Activated CD4-positive, CD25-positive, alpha-beta regulatory T cell treated with anti-CD3 and anti-CD28 coated beads, Interleukin-2, amount 50 U/mL, for 24 hours (primary cell): ENCODE data around the gene FDPS.
"Not testable (repeated sequence)": the region's sequence is repeated elsewhere in the genome, so short reads cannot be mapped to it uniquely, and the experiment has no call there.

ENCODE experiments used
- ATAC-seq, 2 donors: fragments of 150-1000 bp; cut with Tn5 transposase; one replicate each; pipeline ENCODE4 v1.10.0; 2021; ENCODE audit warnings: mild to moderate bottlenecking in 1 of 2, moderate library complexity in 1 of 2

The FDPS gene

DNA sequence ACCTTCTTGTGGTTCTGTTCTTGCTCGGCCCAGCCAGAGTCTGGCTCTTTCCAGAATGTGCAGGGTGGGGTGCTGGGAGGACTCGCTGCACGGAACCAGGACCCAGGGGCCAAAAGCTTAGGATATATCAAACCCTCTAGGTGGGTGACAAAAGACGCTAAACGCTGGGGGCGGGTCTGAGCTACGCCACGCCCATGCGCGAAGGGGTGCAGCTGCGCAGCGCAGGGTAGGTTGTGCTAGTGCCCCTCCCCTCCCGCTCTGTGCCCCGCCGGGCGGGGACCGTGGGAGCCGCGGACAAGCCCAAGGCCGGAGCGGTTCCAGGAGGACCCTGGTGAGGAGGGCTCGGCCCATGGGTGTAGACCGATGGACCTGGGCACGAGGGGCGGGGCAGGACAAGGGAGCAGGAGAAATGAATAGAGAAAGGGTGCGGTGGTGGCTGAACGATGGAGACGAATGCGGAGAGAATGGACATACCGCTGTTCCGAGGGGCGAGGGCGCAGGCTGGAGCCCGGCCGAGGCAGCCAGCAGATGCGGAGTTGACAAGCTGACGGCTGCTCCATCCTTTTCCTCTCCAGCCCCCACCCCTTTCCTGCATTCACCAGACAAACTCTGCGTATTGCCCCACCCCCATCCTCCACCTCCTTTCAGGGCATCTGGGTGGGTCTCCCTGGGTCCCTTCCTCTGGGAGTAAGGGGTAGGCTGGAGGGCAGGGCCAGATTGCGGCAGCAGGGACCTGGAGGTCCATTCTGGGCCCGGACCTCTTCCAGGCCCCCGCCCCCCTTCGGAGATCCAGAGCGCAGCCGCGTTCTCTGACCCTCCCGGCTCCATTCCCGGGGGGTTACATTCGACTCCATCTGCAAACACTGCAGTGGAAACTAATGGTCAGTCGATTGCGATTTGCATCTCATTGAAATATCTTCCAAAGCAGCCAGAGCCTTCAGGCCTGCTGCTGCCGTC, 12.3 kb downstream of the FDPS start, which contains the start of gene RUSC1:
Gene RUSC1, plus strand, starts transcription at position 234 of the 957 bp plus-strand sequence. CDS start 880 bp downstream, outside the sequence.
- peak; percentile 8 to 11 for ATAC-seq

- ATAC-seq: no peak
These were observed 13.2 kb downstream of the FDPS start for GRCh38 chr1:155321639-155322503.

- no peak for ATAC-seq
These were observed 13.9 kb downstream of the FDPS start for GRCh38 chr1:155322571-155322952.

GRCh38 chr1:155322953-155323728, 14.5 kb downstream of the FDPS start:
- peak; percentile 55 to 63 for ATAC-seq

GRCh38 chr1:155323729-155324036, 15.0 kb downstream of the FDPS start:
- peak; percentile 67 to 69 for ATAC-seq

GRCh38 chr1:155324037-155324716, 15.5 kb downstream of the FDPS start:
- ATAC-seq: peak; percentile 79 to 83

DNA sequence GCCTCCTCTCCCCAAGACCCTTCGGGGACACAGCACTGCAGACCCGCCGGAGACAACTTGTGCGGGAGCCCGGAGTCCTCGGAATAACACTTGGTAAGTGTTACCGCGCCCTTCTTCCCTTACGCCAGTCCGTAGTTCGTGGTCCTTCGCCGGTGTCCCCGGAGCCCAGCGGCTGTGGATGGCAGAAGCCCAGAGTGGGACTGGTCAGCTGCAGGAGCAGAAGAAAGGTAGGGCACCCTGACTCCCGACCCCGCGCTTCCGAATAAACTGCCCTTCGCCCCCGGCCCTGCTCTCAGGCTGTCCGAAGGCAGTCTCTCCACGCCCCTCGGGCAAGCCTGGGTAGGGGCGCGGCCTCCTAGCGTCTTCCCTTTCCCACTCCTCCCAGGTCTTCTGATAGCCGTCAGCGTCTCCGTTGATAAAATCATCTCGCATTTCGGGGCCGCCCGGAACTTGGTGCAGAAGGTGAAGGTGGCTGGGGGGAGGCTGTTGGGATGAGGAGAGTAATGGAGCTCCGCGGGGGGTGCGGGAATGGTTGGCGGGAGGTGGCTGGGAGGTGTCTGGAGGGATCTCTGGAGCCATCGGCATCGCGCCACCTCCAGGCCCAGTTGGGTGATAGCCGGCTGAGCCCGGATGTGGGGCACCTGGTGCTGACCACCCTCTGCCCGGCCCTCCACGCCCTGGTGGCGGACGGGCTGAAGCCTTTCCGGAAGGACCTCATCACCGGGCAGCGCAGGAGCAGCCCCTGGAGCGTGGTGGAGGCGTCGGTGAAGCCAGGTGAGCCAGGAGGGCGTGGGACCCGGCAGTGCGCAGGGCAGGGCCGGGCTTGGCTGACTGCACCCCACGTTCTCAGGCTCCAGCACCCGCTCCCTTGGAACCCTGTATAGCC, 16.3 kb downstream of the FDPS start:
- ATAC-seq: no peak

GRCh38 chr1:155325603-155325893, 16.9 kb downstream of the FDPS start:
- ATAC-seq: no peak

DNA sequence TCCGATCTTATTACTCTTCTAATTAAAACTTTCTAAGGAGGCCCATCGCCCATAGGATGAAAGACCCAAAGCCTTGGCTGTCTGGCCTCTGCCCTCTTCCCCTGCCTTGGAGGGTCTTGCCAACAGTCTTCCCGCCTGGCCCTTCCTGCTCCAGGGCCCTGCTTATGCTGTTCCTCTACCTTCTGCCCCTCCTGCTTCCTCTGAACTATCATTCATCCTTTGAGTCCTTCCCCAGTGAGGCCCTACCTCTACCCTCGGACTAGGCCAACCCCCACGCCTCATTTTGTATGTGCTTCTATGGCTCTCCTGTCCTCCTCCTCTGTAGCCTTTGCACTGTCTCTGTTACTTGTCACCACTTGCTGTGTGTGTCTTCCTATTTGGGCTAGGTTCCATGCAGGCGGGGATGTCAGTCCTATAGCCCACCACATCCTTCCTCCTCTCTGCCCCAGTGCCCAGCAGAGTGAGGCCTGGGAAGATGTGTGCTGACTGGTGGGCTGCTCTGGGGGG, 17.4 kb downstream of the FDPS start:
- ATAC-seq: no peak

DNA sequence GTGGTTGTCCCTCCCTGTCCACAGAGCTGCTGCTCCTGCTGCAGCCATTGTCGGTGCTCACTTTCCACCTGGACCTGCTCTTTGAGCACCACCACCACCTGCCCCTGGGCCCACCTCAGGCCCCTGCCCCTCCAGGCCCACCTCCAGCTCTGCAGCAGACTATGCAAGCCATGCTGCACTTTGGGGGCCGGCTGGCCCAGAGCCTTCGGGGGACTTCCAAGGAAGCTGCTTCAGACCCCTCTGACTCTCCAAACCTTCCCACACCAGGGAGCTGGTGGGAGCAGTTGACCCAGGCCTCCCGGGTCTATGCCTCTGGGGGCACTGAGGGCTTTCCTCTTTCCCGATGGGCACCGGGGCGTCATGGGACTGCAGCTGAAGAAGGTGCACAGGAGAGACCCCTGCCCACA, 18.0 kb downstream of the FDPS start:
- ATAC-seq: no peak

DNA sequence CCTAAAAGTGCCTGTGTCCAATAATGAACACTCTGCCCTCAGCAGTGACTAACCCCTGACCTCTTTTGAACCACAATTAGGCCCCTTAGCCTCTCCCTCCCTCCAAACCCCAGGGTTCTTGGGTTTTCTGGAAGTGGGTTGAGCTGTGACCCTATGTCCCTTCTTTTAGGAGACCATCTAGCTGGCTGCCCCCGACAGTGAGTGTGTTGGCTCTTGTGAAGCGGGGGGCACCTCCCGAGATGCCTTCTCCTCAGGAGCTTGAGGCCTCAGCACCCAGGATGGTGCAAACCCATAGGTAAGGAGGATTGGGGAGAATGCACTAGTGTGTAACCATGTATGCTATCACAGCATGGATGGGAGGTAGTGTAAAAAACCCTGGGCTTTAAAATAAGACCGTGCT, 19.3 kb downstream of the FDPS start:
- no peak for ATAC-seq

DNA sequence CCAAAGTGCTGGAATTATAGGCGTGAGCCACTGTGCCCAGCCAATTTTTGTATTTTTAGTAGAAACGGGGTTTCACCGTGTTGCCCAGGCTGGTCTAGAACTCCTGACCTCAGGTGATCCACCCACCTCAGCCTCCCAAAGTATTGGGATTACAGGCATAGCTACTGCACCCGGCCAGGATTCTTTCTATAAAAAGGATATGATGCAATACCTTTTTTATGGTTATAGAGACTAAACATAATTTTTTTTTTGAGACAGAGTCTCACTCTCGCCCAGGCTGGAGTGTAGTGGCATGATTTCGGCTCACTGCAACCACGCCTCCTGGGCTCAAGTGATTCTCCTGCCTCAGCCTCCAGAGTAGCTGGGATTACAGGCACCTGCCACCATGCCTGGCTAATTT, 20.2 kb downstream of the FDPS start:
- ATAC-seq: not testable (repeated sequence)

GRCh38 chr1:155329980-155330598, 21.4 kb downstream of the FDPS start:
- ATAC-seq: no peak

GRCh38 chr1:155334962-155335361, 26.3 kb downstream of the FDPS start:
- no peak for ATAC-seq

- ATAC-seq: no peak
These were observed 30.9 kb downstream of the FDPS start for GRCh38 chr1:155339515-155340097.

DNA sequence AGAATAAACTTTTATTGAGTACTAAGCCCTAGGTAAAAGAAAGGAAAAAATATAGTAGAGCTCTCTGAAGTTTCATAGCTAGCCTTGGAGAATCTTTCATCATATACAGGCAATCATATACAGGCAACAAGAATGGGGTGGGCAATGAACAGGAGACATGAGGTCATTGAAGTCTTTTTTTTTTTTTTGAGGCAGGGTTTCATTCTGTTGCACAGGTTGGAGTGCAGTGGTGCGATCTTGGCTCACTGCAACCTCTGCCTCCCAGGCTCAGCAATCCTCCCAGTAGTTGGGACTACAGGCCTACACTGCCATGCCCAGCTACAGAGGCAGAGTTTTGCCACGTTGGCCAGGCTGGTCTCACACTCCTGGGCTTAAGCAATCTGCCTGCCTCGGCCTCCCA, 34.2 kb downstream of the FDPS start:
- no peak for ATAC-seq

DNA sequence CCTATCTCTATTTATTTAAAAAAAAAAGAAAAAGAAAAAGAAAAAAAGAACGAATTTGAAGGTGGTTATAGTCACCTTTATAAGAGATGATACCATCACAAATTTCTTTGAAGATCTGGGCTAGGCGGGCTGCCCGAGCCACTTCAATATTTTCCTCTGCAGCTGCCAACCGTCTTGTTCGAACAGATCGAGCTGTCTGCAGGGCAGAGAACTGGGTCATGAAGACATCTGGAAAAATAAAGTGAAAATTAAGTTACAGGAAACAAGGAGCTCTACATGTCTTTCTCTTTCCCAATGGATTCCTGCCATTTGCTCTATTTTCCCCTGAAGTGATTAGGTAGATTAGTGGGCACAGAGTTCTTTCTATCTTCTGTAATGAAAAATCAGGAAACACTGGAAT, 44.0 kb downstream of the FDPS start:
- ATAC-seq: no peak

DNA sequence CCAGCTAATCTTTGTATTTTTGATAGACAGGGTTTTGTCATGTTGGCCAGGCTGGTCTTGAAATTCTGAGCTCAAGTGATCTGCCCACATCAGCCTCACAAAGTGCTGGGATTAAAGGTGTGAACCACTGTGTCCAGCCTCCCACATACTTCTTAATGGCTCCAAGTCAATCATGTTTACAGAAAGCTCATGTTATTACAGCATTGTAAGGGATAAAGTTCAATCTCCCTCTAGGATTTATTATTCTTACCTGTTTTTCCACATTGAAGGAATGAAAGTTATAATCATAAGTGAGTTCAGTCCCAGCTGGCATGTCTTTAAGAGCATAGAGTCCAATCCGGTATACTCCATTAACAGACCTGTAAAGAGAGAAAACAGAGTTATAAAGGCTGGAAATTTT, 51.4 kb downstream of the FDPS start:
- ATAC-seq: no peak
